RCC 7860 (cell line): ENCODE measurements around the gene TMEM126A.

Source experiments
- DNase-seq: peaks from one replicate; pipeline ENCODE4 v3.0.0-alpha.2; 2015; ENCODE audit warnings: low spot score
- FAIRE-seq: peaks from 2 replicates; lab custom pipeline; 2012; peaks lifted over from hg19 to GRCh38; lab: Jason Lieb, UNC

TMEM126A gene

DNA sequence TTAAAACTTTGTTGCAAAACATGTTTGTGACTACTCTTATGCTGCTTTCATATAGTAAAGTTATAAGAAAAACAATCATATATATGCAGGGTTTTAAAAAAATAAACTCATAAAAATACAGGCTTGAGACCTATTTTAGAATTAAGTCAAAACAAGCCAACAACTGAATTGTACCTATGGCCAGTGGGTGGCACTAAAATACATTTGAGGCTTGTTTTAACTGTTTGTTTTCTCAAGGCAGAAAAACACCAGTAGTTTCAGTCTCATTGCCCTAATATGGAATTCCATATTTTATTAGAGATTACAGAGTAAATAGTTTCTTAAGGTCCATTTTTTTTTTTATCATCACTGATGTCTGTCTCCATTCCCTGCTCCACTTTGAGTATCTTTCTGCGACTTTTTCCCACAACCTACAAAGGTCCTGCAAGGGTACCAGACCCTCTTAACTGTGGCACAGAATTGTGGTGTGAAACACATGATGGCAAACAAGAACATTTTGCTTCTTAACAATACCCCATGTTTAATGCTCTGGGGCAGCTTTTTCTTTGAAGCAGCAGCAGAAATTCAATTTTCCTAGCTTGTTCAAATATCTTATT lies 46.7 kb downstream of the TMEM126A start:
- FAIRE-seq (peak; percentile 70), DNase-seq (no peak)

DNA sequence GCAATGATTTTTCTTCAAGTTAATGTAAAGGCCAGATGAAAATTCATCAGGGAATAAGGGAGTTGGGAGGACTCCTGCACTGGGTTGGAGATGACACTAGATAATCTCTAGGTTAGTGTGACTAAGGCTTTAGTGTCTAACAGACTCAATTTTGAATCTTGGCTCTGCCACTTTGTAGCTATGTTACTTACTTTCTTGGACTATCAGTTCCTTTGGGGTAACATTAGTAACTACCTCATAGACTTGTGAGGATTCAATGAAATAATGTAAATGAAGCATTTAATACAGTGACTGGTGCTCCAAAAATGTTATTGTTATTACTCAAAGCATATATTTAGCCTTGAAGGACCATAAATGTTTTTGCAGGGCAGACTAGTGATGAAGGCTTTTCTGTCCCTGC lies 47.8 kb downstream of the TMEM126A start:
- DNase-seq, result no peak
- FAIRE-seq, result no peak

DNA sequence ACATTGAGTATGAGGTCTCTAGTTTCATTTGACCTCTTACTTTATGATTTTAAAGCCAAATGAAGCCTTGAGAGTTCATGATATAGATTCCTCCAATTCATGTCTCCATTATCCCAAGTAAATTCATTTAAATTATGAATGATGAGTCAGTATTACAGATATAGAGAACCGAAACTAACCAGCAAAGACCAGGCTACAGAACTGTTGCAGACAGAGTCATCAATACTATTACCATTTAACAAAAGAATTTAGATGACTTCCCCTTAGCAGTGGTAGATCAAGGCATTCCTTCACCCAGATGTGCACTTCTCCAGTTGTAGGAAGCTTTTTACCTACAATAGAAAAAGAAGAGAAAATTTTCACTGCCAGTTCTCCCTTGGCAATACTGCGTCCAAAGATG lies 50.0 kb downstream of the TMEM126A start:
- DNase-seq (no peak), FAIRE-seq (no peak)

DNA sequence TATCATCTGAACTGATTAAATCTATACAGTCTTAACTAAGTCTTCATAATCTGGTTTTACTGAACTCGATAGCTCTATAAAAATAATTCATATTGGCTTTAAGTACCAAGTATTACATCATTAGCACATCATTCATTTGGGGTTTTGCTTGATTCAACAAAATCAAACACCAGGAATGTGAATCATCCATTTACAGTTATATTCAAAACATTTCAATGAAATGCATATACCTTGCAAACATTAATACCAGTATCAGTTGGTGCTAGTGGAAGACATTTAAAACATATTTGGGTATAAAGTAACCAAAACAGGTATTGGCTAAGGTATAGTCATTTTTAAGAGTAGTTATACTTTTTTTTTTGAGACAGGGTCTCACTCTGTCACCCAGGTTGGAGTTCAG lies 50.4 kb downstream of the TMEM126A start:
- DNase-seq (no peak), FAIRE-seq (no peak)

DNA sequence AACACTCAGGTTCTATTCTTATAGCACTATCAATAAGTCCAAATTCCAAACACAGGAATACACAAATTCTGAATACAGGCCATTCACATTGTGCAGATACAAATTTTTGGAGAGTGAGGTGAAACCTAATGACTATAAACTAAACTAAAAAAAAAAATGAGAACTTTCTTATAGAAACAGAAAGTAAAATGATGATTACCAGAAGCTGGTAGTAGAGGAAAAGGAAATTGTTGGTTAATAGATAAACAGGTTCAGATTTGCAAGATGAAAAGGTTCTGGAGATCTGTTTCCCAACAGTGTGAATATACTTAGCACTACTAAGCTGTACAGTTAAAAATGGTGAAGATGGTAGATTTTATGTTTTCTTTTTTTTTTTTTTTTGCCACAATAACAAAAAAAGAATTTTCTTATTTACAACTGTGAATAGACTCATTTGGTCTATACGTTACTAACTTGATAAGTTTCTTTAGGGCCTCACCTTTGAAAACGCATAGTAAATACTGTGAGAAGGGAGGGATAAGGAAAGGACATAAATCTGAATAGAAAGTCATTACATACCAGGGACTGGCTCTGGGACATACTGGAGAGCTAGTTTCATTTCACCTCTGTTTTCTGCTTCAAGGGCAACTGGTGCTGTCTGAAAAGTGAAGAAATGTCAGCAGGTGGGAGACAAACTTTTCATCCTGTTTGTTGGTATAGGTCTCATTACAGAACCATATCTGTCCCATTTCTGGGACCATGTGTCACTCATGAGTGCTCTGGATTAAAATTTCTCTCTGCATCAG lies 52.4 kb downstream of the TMEM126A start:
- FAIRE-seq (no peak), DNase-seq (no peak)

DNA sequence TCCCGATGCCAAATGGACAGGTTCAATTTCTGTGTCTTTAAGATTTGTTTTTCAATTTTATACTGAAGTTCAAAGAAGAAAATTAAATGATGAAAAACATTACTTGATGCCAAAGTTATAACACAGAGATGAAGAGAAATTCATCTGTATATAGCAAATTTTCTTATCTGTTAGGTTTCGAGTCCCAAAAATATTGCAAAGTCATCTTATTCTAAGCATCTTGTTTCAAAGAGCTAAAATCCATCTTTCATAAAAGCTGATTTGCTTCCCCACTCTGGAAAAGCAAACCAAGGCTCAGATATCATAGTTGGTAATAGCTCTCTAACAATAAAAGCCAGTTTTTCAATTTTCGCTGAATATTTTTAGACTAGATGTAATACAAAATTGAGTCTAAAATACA lies 57.2 kb downstream of the TMEM126A start:
- DNase-seq, result no peak
- FAIRE-seq, result no peak

DNA sequence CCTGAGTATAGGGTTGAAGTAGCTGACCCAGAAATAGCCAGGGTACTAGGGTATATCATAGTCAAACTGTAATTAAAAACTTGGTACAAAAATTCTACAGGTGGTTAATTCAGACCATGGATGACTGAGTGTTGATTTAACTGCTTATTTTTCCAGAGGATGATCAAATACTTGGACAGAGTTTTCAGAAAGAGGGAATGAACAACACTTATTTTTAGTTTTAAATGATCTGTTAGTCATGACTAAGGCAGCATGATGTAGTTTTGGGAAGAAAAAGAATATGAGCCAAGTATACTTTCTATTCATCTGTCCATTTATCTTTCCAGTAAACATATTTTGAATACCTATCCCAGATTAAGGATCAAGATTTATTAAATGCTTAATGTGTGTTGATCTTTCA lies 58.0 kb downstream of the TMEM126A start:
- no peak for FAIRE-seq

More for the DNA sequence above, 58.0 kb downstream of the TMEM126A start:
- no peak for DNase-seq
